Neural cell (in vitro differentiated cells): Measurements from ENCODE around the gene RASGRP3. TPM values are rescaled to one million over a fixed set of nuclear protein-coding genes. Genes with fewer than 3 reads are reported as not detected.

Experiments
- H2AFZ ChIP-seq: fragments of 200-600, 300-800 bp; sonication (generic), shearing (Covaris generic); 2 replicates; pipeline ENCODE4 v1.6.0; 2014; ENCODE audit warnings: low read depth, mild to moderate bottlenecking, antibody characterized with exemption, low read length, moderate library complexity
- H3F3A ChIP-seq: fragments of 200-600 bp; shearing (Covaris generic); 2 replicates; pipeline ENCODE4 v1.6.1; 2016; ENCODE audit warnings: mild to moderate bottlenecking, moderate library complexity, mixed read lengths, antibody characterized with exemption, low read length; ENCODE audit not compliant: insufficient read depth, poor library complexity, severe bottlenecking
- H3K27ac ChIP-seq: fragments of 200-600, 300-800 bp; sonication (generic), shearing (Covaris generic); 2 replicates; pipeline ENCODE4 v1.5.1; 2014; ENCODE audit warnings: mild to moderate bottlenecking, low read length, moderate library complexity
- H3K27me3 ChIP-seq: fragments of 300-800, 200-600 bp; sonication (generic), shearing (Covaris generic); 2 replicates; pipeline ENCODE4 v1.6.0; 2014; ENCODE audit warnings: mild to moderate bottlenecking, low read depth, low read length, moderate library complexity; ENCODE audit not compliant: insufficient read depth
- H3K36me3 ChIP-seq: fragments of 300-800, 200-600 bp; sonication (generic), shearing (Covaris generic); 2 replicates; pipeline ENCODE4 v1.5.1; 2014; ENCODE audit warnings: mild to moderate bottlenecking, antibody characterized with exemption, low read length, moderate library complexity; ENCODE audit not compliant: insufficient read depth
- H3K4me2 ChIP-seq: fragments of 300-800, 200-600 bp; sonication (generic), shearing (Covaris generic); 2 replicates; pipeline ENCODE4 v1.6.0; 2014; ENCODE audit warnings: mild to moderate bottlenecking, low read length
- H3K4me3 ChIP-seq: fragments of 300-800, 200-600 bp; sonication (generic), shearing (Covaris generic); 2 replicates; pipeline ENCODE4 v1.5.1; 2014; ENCODE audit warnings: mild to moderate bottlenecking, low read length, moderate library complexity
- H3K79me2 ChIP-seq: fragments of 200-600 bp; shearing (Covaris generic); replicated peaks from 2 replicates; pipeline ENCODE4 v1.6.0; 2014; ENCODE audit warnings: mild to moderate bottlenecking, low read length, moderate library complexity; ENCODE audit not compliant: insufficient read depth
- H3K9ac ChIP-seq: fragments of 300-800, 200-600 bp; sonication (generic), shearing (Covaris generic); 2 replicates; pipeline ENCODE4 v1.6.1; 2016; ENCODE audit warnings: mild to moderate bottlenecking, low read length, mixed read lengths
- H3K9me2 ChIP-seq: fragments of 200-600 bp; shearing (Covaris generic); 2 replicates; pipeline ENCODE4 v1.6.1; 2016; ENCODE audit warnings: mild to moderate bottlenecking, low read length, mixed read lengths; ENCODE audit not compliant: insufficient read depth
- H3K9me3 ChIP-seq: fragments of 200-600, 300-800 bp; sonication (generic), shearing (Covaris generic); 2 replicates; pipeline ENCODE4 v1.6.1; 2016; ENCODE audit warnings: mild to moderate bottlenecking, mixed run types, low read length, moderate library complexity, mixed read lengths
- H4K20me1 ChIP-seq: fragments of 200-600 bp; shearing (Covaris generic); 2 replicates; pipeline ENCODE4 v1.6.1; 2016; ENCODE audit warnings: mild to moderate bottlenecking, mixed run types; ENCODE audit not compliant: insufficient read depth
- CTCF ChIP-seq: fragments of 450-650 bp; IDR thresholded peaks from 2 replicates; pipeline ENCODE4 v1.5.1; 2014; ENCODE audit warnings: antibody characterized with exemption, mild to moderate bottlenecking, moderate library complexity; ENCODE audit not compliant: poor library complexity, severe bottlenecking
- EP300 ChIP-seq: fragments of 450-650 bp; conservative IDR thresholded peaks from 2 replicates; pipeline ENCODE4 v1.6.1; 2014; ENCODE audit warnings: antibody characterized with exemption, mild to moderate bottlenecking, moderate library complexity; ENCODE audit not compliant: poor library complexity, severe bottlenecking
- EZH2 ChIP-seq: fragments of 200-600, 300-800 bp; shearing (Covaris generic), sonication (generic); IDR thresholded peaks from 2 replicates; pipeline ENCODE4 v1.6.1; 2014; ENCODE audit warnings: antibody characterized with exemption, low read length, borderline replicate concordance, mild to moderate bottlenecking; ENCODE audit not compliant: insufficient read depth, poor library complexity, severe bottlenecking
- MXI1 ChIP-seq: fragments of 450-650 bp; conservative IDR thresholded peaks from 2 replicates; pipeline ENCODE4 v1.6.1; 2014; ENCODE audit warnings: antibody characterized with exemption, mild to moderate bottlenecking; ENCODE audit not compliant: poor library complexity, severe bottlenecking
- POLR2AphosphoS5 ChIP-seq: IDR thresholded peaks from 2 replicates; pipeline ENCODE4 v1.6.1; 2012
- RAD21 ChIP-seq: fragments of 450-650 bp; conservative IDR thresholded peaks from 2 replicates; pipeline ENCODE4 v1.6.1; 2014; ENCODE audit warnings: antibody characterized with exemption, mild to moderate bottlenecking, moderate library complexity
- REST ChIP-seq: IDR thresholded peaks from 2 replicates; pipeline ENCODE4 v1.6.1; 2012; ENCODE audit warnings: borderline replicate concordance
- SMC3 ChIP-seq: fragments of 450-650 bp; conservative IDR thresholded peaks from 2 replicates; pipeline ENCODE4 v1.6.1; 2014; ENCODE audit warnings: antibody characterized with exemption, mild to moderate bottlenecking, moderate library complexity; ENCODE audit not compliant: poor library complexity
- TAF1 ChIP-seq: IDR thresholded peaks from 2 replicates; pipeline ENCODE4 v1.6.1; 2012; ENCODE audit warnings: low read depth
- polyA plus RNA-seq: library from polyadenylated mRNA; depleted of rRNA; stranded (reverse); fragments of >200 nt; gene quantifications from 2 replicates; pipeline ENCODE4 v1.2.3, GENCODE V29; 2014

RASGRP3 gene
- polyA plus RNA-seq, 1 donor from 2014 or later: 25.3 TPM

DNA sequence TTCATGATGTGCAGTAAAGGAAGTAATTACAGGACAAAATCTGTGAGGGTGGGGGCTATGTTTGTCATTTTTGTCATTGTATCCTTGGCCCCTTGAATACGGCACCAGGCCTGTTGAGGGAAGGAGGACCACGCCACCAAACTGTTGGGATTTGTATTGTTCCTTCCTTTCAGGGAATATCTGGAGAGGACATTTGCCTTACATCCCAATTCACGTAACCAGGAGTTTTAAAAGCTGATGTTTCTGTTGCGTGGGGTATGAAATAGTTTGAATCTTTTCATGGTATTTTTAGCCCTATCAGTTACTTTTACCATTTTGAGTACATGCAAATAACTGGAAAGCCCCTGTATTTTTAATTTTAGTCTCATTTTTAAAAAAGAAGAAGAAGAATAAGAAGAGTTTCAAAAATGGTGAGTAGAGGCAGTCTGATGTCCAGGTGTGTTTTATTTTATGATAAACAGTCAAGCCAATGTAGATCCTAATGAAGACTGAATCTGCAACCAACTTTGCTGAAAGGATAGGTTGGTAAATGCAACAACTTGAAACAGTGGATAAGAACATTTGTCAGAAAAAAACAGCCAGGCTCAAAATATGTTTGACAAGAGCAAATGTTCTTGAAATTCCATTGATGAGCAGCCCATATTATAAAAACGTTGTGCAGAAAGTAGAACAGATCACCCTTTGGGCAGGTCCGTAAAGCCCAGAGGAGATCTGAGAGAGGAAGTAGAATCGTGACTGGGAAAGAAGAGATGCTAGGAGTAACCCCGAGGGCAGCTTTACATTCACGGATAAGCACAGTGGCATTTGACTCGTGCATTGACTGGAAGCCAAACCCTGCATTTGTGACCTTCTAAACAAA is 54.5 kb downstream of the RASGRP3 start:
- H2AFZ ChIP-seq: no peak overlapping the region
- no peaks in the 10 kb centered on the region for H3K36me3 ChIP-seq
- no peaks in the 10 kb centered on the region for H3K9me3 ChIP-seq
- no peaks in the 10 kb centered on the region for H3K79me2 ChIP-seq
- TF ChIP-seq REST: no peak
- TF ChIP-seq TAF1: no peak
- no peak for TF ChIP-seq EZH2
- no peak for TF ChIP-seq EP300
- TF ChIP-seq MXI1: no peak
- no peak for TF ChIP-seq POLR2AphosphoS5
- no peak for TF ChIP-seq CTCF
- no peak for TF ChIP-seq RAD21
- no peak for TF ChIP-seq SMC3
- H3K9me2 ChIP-seq: no peaks in the 10 kb centered on the region
- no peak overlapping the region for H3K9ac ChIP-seq
- no peaks in the 10 kb centered on the region for H3F3A ChIP-seq
- no peaks in the 10 kb centered on the region for H3K27me3 ChIP-seq
- no peaks in the 10 kb centered on the region for H4K20me1 ChIP-seq
- H3K27ac ChIP-seq: no peak overlapping the region
- H3K4me2 ChIP-seq: no peak overlapping the region
- H3K4me3 ChIP-seq: no peak overlapping the region

- H3K4me3 ChIP-seq: no peak overlapping the region
- H3K27ac ChIP-seq: no peak overlapping the region
- TF ChIP-seq RAD21: no peak
- no peak for TF ChIP-seq EP300
- no peak for TF ChIP-seq EZH2
- TF ChIP-seq REST: no peak
- TF ChIP-seq CTCF: no peak
- no peak for TF ChIP-seq SMC3
- TF ChIP-seq MXI1: no peak
- TF ChIP-seq TAF1: no peak
- TF ChIP-seq POLR2AphosphoS5: no peak
- H3K27me3 ChIP-seq: no peaks in the 10 kb centered on the region
- no peaks in the 10 kb centered on the region for H3K9me3 ChIP-seq
- no peaks in the 10 kb centered on the region for H4K20me1 ChIP-seq
- no peaks in the 10 kb centered on the region for H3K36me3 ChIP-seq
- H3K9ac ChIP-seq: no peak overlapping the region
- H3F3A ChIP-seq: no peaks in the 10 kb centered on the region
- H2AFZ ChIP-seq: no peak overlapping the region
- H3K79me2 ChIP-seq: no peaks in the 10 kb centered on the region
- no peaks in the 10 kb centered on the region for H3K9me2 ChIP-seq
- H3K4me2 ChIP-seq: no peak overlapping the region
Observed at GRCh38 chr2:33531549-33532059, 55.2 kb downstream of the RASGRP3 start.
